Suppressor macrophage (primary cell): ENCODE results near the gene CDH13.

Source experiments
- DNase-seq, 4 experiments: peaks; one replicate each; pipeline ENCODE4 v3.0.0-alpha.2; 2020 to 2022

The CDH13 gene

GRCh38 chr16:83533193-83533592 lies 906.4 kb downstream of the CDH13 start:
- DNase-seq: no peak

GRCh38 chr16:83538707-83539106 lies 911.9 kb downstream of the CDH13 start:
- DNase-seq: no peak

- DNase-seq: no peak
These were observed 913.1 kb downstream of the CDH13 start for GRCh38 chr16:83539736-83540490.

GRCh38 chr16:83541231-83541630 lies 914.5 kb downstream of the CDH13 start:
- DNase-seq: no peak

GRCh38 chr16:83542491-83542890 lies 915.7 kb downstream of the CDH13 start:
- no peak for DNase-seq

GRCh38 chr16:83549316-83550182 lies 922.8 kb downstream of the CDH13 start:
- no peak for DNase-seq

GRCh38 chr16:83550183-83550569 lies 923.4 kb downstream of the CDH13 start:
- no peak for DNase-seq

GRCh38 chr16:83552228-83552627 lies 925.5 kb downstream of the CDH13 start:
- no peak for DNase-seq

GRCh38 chr16:83552930-83553329 lies 926.2 kb downstream of the CDH13 start:
- DNase-seq: no peak

GRCh38 chr16:83554096-83554495 lies 927.3 kb downstream of the CDH13 start:
- DNase-seq: no peak

GRCh38 chr16:83554540-83554939 lies 927.8 kb downstream of the CDH13 start:
- no peak for DNase-seq

- DNase-seq: peak in 2 of 4 experiments; percentile 16 to 18
These were observed 935.1 kb downstream of the CDH13 start for GRCh38 chr16:83561876-83562275.

GRCh38 chr16:83568345-83568744 lies 941.6 kb downstream of the CDH13 start:
- no peak for DNase-seq

- DNase-seq: no peak
These were observed 947.6 kb downstream of the CDH13 start for GRCh38 chr16:83574388-83574787.

GRCh38 chr16:83577078-83577745 lies 950.4 kb downstream of the CDH13 start:
- no peak for DNase-seq

- no peak for DNase-seq
These were observed 951.4 kb downstream of the CDH13 start for GRCh38 chr16:83578171-83578570.

GRCh38 chr16:83579027-83579426 lies 952.3 kb downstream of the CDH13 start:
- DNase-seq: no peak

GRCh38 chr16:83579436-83579835 lies 952.7 kb downstream of the CDH13 start:
- DNase-seq: peak in 2 of 4 experiments; percentile 4 to 5

GRCh38 chr16:83581082-83581481 lies 954.3 kb downstream of the CDH13 start:
- DNase-seq: no peak

- DNase-seq: no peak
These were observed 955.4 kb downstream of the CDH13 start for GRCh38 chr16:83581994-83582747.

GRCh38 chr16:83586036-83586435 lies 959.3 kb downstream of the CDH13 start:
- no peak for DNase-seq

GRCh38 chr16:83586461-83587200 lies 959.9 kb downstream of the CDH13 start:
- no peak for DNase-seq
